Measurements from ENCODE around the gene LTBP3. TPM values are rescaled to one million over a fixed set of nuclear protein-coding genes. Genes with fewer than 3 reads are reported as not detected.

The LTBP3 gene
- total RNA-seq, 2 experiments from 2014 or later, result 11.2 to 13.8 TPM

DNA sequence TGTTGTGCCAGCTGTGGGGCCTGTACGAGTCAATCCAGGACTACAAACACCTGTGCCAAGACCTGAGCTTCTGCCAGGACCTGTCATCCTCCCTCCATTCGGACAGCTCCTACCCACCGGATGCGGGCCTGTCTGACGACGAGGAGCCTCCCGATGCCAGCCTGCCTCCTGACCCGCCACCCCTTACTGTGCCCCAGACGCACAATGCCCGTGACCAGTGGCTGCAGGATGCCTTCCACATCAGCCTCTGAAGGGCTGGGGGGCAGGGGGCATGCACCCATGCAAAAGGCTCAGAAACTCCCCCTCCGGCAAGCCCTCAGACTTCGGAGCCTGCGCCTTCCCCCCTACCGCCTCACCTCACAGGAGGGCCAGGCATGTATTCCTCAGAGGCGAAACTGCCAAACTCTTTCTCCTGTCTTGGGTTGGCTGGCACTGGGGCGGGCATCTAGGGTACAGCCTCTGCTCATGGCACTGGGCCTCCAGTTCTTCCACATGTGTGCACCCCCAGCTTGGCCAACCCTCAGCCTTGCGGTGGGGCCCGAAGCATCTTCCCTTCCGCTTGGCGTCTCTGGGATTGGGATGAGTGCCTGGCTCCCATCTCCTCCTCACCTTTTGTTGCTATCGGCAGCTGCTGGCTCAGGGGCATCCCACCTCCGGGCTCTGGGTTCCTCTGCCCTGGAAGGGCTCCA is 15.4 kb upstream of the LTBP3 start:
- Histone ChIP-seq H3K4me1 (ENCODE audit: insufficient read depth, low read length, poor library complexity, severe bottlenecking) (peaks cover 62% of the 10 kb centered on the region), H2AFZ (ENCODE audit: low read length) (no peak overlapping the region), H3K4me3 (ENCODE audit: low read depth, low read length, poor library complexity, severe bottlenecking) (peak overlapping the region; percentile 94), H3K9me3 (ENCODE audit: low read length) (no peaks in the 10 kb centered on the region), H3K9me2 (ENCODE audit: insufficient read depth, low read length) (no peaks in the 10 kb centered on the region), H3K27ac (ENCODE audit: low read depth, low read length, poor library complexity, severe bottlenecking) (peak overlapping the region; percentile 84), H3K79me2 (ENCODE audit: insufficient read depth, low read depth, low read length) (peaks cover 39% of the 10 kb centered on the region), H3K36me3 (ENCODE audit: insufficient read depth, low read length) (peaks cover 8% of the 10 kb centered on the region; the same call in 1 of the 2 replicates), H3K4me2 (ENCODE audit: low read length) (peak overlapping the region; percentile 98), H4K20me1 (ENCODE audit: insufficient read depth, low read length) (peaks cover 7% of the 10 kb centered on the region; the same call in 1 of the 2 replicates)
- no TSS peak for BruUV-seq (replicated peaks)
- POLR2A ChIA-PET, result interaction anchor here (1.2 kb wide), 1 partner anchor 74 kb away, joined by 3 read pairs; no protein-coding TSS in a partner anchor
- TF ChIP-seq EZH2phosphoT487 (IDR thresholded peaks at IDR 0.05; ENCODE audit: borderline replicate concordance, low read depth, low read length), result no peak
- TF ChIP-seq, protein P1, sequence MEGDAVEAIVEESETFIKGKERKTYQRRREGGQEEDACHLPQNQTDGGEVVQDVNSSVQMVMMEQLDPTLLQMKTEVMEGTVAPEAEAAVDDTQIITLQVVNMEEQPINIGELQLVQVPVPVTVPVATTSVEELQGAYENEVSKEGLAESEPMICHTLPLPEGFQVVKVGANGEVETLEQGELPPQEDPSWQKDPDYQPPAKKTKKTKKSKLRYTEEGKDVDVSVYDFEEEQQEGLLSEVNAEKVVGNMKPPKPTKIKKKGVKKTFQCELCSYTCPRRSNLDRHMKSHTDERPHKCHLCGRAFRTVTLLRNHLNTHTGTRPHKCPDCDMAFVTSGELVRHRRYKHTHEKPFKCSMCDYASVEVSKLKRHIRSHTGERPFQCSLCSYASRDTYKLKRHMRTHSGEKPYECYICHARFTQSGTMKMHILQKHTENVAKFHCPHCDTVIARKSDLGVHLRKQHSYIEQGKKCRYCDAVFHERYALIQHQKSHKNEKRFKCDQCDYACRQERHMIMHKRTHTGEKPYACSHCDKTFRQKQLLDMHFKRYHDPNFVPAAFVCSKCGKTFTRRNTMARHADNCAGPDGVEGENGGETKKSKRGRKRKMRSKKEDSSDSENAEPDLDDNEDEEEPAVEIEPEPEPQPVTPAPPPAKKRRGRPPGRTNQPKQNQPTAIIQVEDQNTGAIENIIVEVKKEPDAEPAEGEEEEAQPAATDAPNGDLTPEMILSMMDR (conservative IDR thresholded peaks at IDR 0.05; ENCODE audit: low read length), result no peak
- CTCF ChIA-PET (ENCODE audit: unreplicated experiment), result no interaction called here
- DNase-seq (ENCODE audit: low spot score), result peak; percentile 48
- intact Hi-C loops (cut with micrococcal nuclease; ENCODE audit: unreplicated experiment), result loop anchor here (1.0 to 10.0 kb wide), 5 partner anchors 15 to 719 kb away; partner anchors contain the start of genes PCNX3, RELA and SIPA1

DNA sequence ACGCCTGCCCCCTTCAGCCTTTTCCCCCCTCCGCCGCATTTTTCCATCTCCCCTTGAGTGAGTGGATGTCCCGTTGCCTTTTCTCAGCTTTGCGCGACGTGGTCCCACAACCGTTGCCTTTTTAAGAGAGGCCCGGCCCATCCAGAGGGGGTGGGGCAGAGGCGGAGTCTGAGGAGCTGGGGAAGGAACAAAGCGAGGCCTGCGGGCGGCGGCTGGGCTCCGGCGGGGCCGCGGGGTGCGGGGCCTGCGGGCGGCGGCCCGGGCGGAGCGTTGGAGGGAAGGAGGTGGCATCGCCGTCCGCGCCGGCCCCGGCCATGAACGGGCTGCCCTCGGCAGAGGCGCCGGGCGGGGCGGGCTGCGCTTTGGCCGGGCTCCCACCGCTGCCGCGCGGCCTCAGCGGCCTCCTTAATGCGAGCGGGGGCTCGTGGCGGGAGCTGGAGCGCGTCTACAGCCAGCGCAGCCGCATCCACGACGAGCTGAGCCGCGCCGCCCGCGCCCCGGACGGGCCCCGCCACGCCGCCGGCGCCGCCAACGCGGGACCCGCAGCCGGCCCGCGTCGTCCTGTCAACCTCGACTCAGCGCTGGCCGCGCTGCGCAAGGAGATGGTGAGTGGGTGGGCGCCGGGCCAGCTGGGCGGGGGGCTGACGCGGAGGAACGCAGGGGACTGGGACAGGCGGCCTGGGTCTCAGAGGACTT is 14.3 kb upstream of the LTBP3 start, which contains the start of gene FAM89B:
FAM89B (plus strand) TSS at position 183 of the 696 bp plus-strand sequence; CDS start at position 315, 132 bp downstream.
- peak; percentile 85 for DNase-seq (ENCODE audit: low spot score)
- Histone ChIP-seq H3K79me2 (ENCODE audit: insufficient read depth, low read depth, low read length) (peaks cover 47% of the 10 kb centered on the region), H3K4me1 (ENCODE audit: insufficient read depth, low read length, poor library complexity, severe bottlenecking) (peaks cover 61% of the 10 kb centered on the region), H3K4me3 (ENCODE audit: low read depth, low read length, poor library complexity, severe bottlenecking) (peak within 1 kb of the TSS; percentile 94), H3K27ac (ENCODE audit: low read depth, low read length, poor library complexity, severe bottlenecking) (peak within 1 kb of the TSS; percentile 84), H3K9me2 (ENCODE audit: insufficient read depth, low read length) (no peaks in the 10 kb centered on the region), H3K36me3 (ENCODE audit: insufficient read depth, low read length) (peaks cover 8% of the 10 kb centered on the region; the same call in 1 of the 2 replicates), H2AFZ (ENCODE audit: low read length) (no peak within 1 kb of the TSS), H4K20me1 (ENCODE audit: insufficient read depth, low read length) (peaks cover 7% of the 10 kb centered on the region; the same call in 1 of the 2 replicates), H3K4me2 (ENCODE audit: low read length) (peak within 1 kb of the TSS; percentile 98), H3K9me3 (ENCODE audit: low read length) (no peaks in the 10 kb centered on the region)
- intact Hi-C loops (cut with micrococcal nuclease; ENCODE audit: unreplicated experiment), result loop anchor here (1.0 to 10.0 kb wide), 3 partner anchors 26 to 718 kb away; partner anchors contain the start of gene RELA
- no TSS peak for BruUV-seq (replicated peaks)
- ChIA-PET CTCF (ENCODE audit: unreplicated experiment) (interaction anchor here (1.3 kb wide), 1 partner anchor 32 kb away, joined by 3 read pairs; no protein-coding TSS in a partner anchor), POLR2A (interaction anchor here (0.7 to 1.4 kb wide), 3 partner anchors 43 to 437 kb away, joined by 3 to 4 read pairs (median 3); partner anchors contain the start of gene PCNX3)
- TF ChIP-seq, protein P1 (conservative IDR thresholded peaks at IDR 0.05; ENCODE audit: low read length), result no peak
- TF ChIP-seq EZH2phosphoT487 (IDR thresholded peaks at IDR 0.05; ENCODE audit: borderline replicate concordance, low read depth, low read length), result no peak

Measured in OCI-LY7 (cell line).